ENCODE results near the gene SLC25A47.

Gene SLC25A47

DNA sequence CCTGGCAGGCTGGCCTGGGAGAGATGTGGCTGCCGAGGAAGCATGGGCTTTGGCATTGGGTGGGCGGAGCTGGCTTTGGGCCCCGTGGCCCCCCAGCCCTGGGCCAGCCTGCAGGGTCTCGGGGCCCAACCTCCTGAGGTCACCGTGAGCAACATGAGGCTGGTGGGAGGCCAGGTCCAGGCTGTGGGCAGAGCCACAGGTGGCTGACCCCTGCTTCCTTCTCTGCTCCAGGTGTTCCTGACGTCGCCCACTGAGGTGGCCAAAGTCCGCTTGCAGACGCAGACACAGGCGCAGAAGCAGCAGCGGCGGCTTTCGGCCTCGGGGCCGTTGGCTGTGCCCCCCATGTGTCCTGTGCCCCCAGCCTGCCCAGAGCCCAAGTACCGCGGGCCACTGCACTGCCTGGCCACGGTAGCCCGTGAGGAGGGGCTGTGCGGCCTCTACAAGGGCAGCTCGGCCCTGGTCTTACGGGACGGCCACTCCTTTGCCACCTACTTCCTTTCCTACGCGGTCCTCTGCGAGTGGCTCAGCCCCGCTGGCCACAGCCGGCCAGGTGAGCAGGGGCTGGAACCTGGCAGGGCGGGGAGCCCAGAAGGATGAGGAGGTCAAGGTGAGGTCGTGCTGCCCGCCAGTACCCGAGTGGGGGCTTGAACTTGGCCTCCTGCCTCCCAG lies 5.5 kb downstream of the SLC25A47 start:
- no peaks in the 10 kb centered on the region for H3K4me1 ChIP-seq (ENCODE audit: control insufficient read depth in 1 of 2, insufficient read depth in 1 of 2, low read depth in 1 of 2, low read length in 1 of 2)
- no peak overlapping the region for H3K27ac ChIP-seq
- TF ChIP-seq CTCF (IDR thresholded peaks at IDR 0.05) = no peak
- H3K9me3 ChIP-seq = no peaks in the 10 kb centered on the region
- H3K4me3 ChIP-seq (ENCODE audit: low read depth in 1 of 2, low read length in 1 of 2) = no peak overlapping the region
- peaks cover 16% of the 10 kb centered on the region for H3K36me3 ChIP-seq
- no peaks in the 10 kb centered on the region for H3K27me3 ChIP-seq

DNA sequence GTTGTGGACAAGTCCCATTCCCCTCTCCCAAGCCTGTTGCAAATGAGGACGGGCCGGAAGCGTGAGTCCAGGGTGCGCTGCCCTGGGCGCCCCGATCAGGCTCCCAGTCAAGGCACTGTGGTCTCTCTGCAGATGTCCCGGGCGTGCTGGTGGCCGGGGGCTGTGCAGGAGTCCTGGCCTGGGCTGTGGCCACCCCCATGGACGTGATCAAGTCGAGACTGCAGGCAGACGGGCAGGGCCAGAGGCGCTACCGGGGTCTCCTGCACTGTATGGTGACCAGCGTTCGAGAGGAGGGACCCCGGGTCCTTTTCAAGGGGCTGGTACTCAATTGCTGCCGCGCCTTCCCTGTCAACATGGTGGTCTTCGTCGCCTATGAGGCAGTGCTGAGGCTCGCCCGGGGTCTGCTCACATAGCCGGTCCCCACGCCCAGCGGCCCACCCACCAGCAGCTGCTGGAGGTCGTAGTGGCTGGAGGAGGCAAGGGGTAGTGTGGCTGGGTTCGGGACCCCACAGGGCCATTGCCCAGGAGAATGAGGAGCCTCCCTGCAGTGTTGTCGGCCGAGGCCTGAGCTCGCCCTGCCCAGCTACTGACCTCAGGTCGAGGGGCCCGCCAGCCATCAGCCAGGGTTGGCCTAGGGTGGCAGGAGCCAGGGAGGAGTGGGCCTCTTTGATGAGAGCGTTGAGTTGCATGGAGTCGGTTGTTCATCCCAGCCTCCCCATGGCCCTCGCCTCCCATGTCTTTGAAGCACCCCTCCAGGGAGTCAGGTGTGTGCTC lies 6.3 kb downstream of the SLC25A47 start:
- Histone ChIP-seq H3K36me3 (peaks cover 24% of the 10 kb centered on the region), H3K4me3 (ENCODE audit: low read depth in 1 of 2, low read length in 1 of 2) (no peak overlapping the region), H3K27ac (no peak overlapping the region), H3K4me1 (ENCODE audit: control insufficient read depth in 1 of 2, insufficient read depth in 1 of 2, low read depth in 1 of 2, low read length in 1 of 2) (no peaks in the 10 kb centered on the region), H3K27me3 (no peaks in the 10 kb centered on the region), H3K9me3 (no peaks in the 10 kb centered on the region)
- TF ChIP-seq CTCF (IDR thresholded peaks at IDR 0.05) = no peak

- TF ChIP-seq CTCF (IDR thresholded peaks at IDR 0.05) = no peak
- H3K4me1 ChIP-seq (ENCODE audit: control insufficient read depth in 1 of 2, insufficient read depth in 1 of 2, low read depth in 1 of 2, low read length in 1 of 2) = no peaks in the 10 kb centered on the region
- no peaks in the 10 kb centered on the region for H3K27me3 ChIP-seq
- no peaks in the 10 kb centered on the region for H3K9me3 ChIP-seq
- peaks cover 30% of the 10 kb centered on the region for H3K36me3 ChIP-seq
- H3K4me3 ChIP-seq (ENCODE audit: low read depth in 1 of 2, low read length in 1 of 2) = no peak overlapping the region
- H3K27ac ChIP-seq = no peak overlapping the region
These were observed 6.8 kb downstream of the SLC25A47 start for GRCh38 chr14:100330007-100330344.

DNA sequence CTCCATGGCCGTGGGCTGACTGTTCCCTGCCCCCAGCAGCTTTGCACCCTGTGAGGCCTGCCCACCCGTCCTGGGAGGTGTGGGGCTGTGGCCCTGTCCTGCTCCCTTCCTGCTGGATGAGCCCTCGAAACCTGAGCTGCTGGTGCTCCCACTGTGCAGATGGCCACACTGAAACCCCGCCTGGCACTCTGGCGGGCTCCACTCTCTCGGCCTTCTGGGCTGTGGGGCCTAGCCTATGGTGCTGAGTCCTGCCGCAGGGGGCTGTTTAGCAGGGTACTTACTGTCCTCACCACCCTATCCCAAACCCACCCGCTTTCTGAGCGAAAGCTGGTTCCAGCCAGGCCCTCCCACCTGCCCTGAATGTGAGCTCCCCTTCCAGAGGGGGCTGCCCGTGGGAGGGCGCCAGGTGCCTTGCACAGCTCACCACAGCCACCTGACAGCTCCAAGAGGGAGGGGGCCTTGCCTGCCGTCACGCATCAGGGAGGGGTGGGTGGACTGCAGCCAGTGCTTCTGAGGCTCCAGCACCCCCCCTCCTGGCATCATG lies 7.3 kb downstream of the SLC25A47 start:
- Histone ChIP-seq H3K4me3 (ENCODE audit: low read depth in 1 of 2, low read length in 1 of 2) (no peak overlapping the region), H3K27ac (no peak overlapping the region), H3K9me3 (no peaks in the 10 kb centered on the region), H3K4me1 (ENCODE audit: control insufficient read depth in 1 of 2, insufficient read depth in 1 of 2, low read depth in 1 of 2, low read length in 1 of 2) (no peaks in the 10 kb centered on the region), H3K36me3 (peaks cover 35% of the 10 kb centered on the region), H3K27me3 (no peaks in the 10 kb centered on the region)
- no peak for TF ChIP-seq CTCF (IDR thresholded peaks at IDR 0.05)

- Histone ChIP-seq H3K27ac (no peak overlapping the region), H3K4me1 (ENCODE audit: control insufficient read depth in 1 of 2, insufficient read depth in 1 of 2, low read depth in 1 of 2, low read length in 1 of 2) (no peaks in the 10 kb centered on the region), H3K36me3 (peaks cover 52% of the 10 kb centered on the region), H3K27me3 (no peaks in the 10 kb centered on the region), H3K4me3 (ENCODE audit: low read depth in 1 of 2, low read length in 1 of 2) (no peak overlapping the region), H3K9me3 (no peaks in the 10 kb centered on the region)
- no peak for TF ChIP-seq CTCF (IDR thresholded peaks at IDR 0.05)
These were observed 9.0 kb downstream of the SLC25A47 start for GRCh38 chr14:100332071-100332639.
